Naive thymus-derived CD8-positive, alpha-beta T cell (primary cell): ENCODE measurements around the gene BCAN. TPM values are rescaled to one million over a fixed set of nuclear protein-coding genes. Genes with fewer than 3 reads are reported as not detected.
A peak's percentile ranks its signal among the peaks of the same experiment; 100 is the strongest.
"Not testable (repeated sequence)": the region's sequence is repeated elsewhere in the genome, so short reads cannot be mapped to it uniquely, and the experiment has no call there.

ENCODE experiments used
- ATAC-seq, 2 donors: fragments of 150-1000 bp; cut with Tn5 transposase in 1 of 2; sonication (Bioruptor Pico), chemical (Tn5 transposase) in 1 of 2; 1 replicate in 1 of 2; 2 replicates in 1 of 2; pipeline ENCODE4 v1.10.0; 2021; ENCODE audit warnings: mild to moderate bottlenecking in 2 of 2, moderate library complexity in 2 of 2
- POLR2A ChIA-PET: fragments of 350-600 bp; sonication (Branson Sonifier 250); formaldehyde crosslinking; loops from one replicate; lab custom pipeline; 2021; ENCODE audit warnings: antibody characterized with exemption; lab: Charles Lee
- DNase-seq, 10 donors: peaks; one replicate each; pipeline versions ENCODE4 v3.0.0 to v3.0.0-alpha.2; 2020 to 2022
- H3K27ac Mint-ChIP-seq, 10 donors: one replicate each; pipeline ENCODE4 v1.8.0; 2020 to 2022; ENCODE audit warnings: mild to moderate bottlenecking in 10 of 10, mixed read lengths in 10 of 10, moderate library complexity in 4 of 10, inconsistent platforms in 1 of 10
- H3K27me3 Mint-ChIP-seq, 5 donors: one replicate each; pipeline ENCODE4 v1.8.0; 2021 to 2022; ENCODE audit warnings: mixed read lengths in 5 of 5
- H3K36me3 Mint-ChIP-seq, 3 donors: one replicate each; pipeline ENCODE4 v1.8.0; 2020 to 2022; ENCODE audit warnings: mixed read lengths in 3 of 3, mild to moderate bottlenecking in 2 of 3, inconsistent platforms in 1 of 3
- H3K4me1 Mint-ChIP-seq, 4 donors: one replicate each; pipeline ENCODE4 v1.8.0; 2021 to 2022; ENCODE audit warnings: mixed read lengths in 4 of 4
- H3K4me3 Mint-ChIP-seq, 10 donors: one replicate each; pipeline ENCODE4 v1.8.0; 2020 to 2022; ENCODE audit warnings: mild to moderate bottlenecking in 10 of 10, mixed read lengths in 10 of 10, moderate library complexity in 6 of 10, inconsistent platforms in 1 of 10
- H3K9me3 Mint-ChIP-seq, 9 donors: one replicate each; pipeline ENCODE4 v1.8.0; 2020 to 2022; ENCODE audit warnings: mixed read lengths in 9 of 9, mild to moderate bottlenecking in 3 of 9, inconsistent platforms in 1 of 9, moderate library complexity in 1 of 9
- polyA plus RNA-seq, 3 donors: library from polyadenylated mRNA; unstranded; fragments of 300-500 nt; fragmentation: Illumina TruSeq; gene quantifications; one replicate each; pipeline ENCODE4 v1.2.3, GENCODE V29; 2021
- total RNA-seq, 8 experiments: library from RNA in 2 of 8; stranded (reverse) in 2 of 8; gene quantifications; one replicate each; pipeline ENCODE4 v1.2.3 and lab custom pipeline; 2021 to 2026

The BCAN gene
- total and polyA plus RNA-seq, 5 experiments from 2014 or later = not detected

DNA sequence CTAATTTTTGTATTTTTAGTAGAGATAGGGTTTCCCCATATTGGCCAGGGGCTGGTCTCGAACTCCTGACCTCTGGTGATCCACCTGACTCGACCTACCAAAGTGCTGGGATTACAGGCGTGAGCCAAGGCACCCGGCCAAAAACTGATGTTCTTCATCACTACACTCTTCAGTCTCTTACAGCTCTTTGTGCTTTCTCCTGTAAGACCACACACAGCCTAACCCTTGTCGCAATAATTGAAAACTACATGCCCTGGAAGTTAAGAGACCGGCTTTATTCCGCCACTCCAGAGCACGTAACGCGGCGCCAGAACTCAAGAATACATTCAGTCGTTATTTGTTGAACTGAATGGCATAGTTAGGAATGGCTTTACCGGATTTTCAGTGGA, 41.2 kb upstream of the BCAN start:
- Mint-ChIP-seq H3K9me3 (no peaks in the 10 kb centered on the region), H3K4me1 (peaks cover 18 to 41% (median 36%) of the 10 kb centered on the region in 4 donors), H3K4me3 (peak overlapping the region; percentile 82 to 100 (median 100)), H3K27ac (peak overlapping the region; percentile 91 to 100 (median 96)), H3K27me3 (no peaks in the 10 kb centered on the region), H3K36me3 (peaks cover 0 to 33% (median 7%) of the 10 kb centered on the region in 3 donors)
- DNase-seq (no peak), ATAC-seq (peak; percentile 6 to 20)
- POLR2A ChIA-PET = interaction anchor here (0.6 to 3.4 kb wide), 8 partner anchors 8 to 144 kb away, joined by 3 to 28 read pairs (median 6); partner anchors contain the start of gene NAXE

DNA sequence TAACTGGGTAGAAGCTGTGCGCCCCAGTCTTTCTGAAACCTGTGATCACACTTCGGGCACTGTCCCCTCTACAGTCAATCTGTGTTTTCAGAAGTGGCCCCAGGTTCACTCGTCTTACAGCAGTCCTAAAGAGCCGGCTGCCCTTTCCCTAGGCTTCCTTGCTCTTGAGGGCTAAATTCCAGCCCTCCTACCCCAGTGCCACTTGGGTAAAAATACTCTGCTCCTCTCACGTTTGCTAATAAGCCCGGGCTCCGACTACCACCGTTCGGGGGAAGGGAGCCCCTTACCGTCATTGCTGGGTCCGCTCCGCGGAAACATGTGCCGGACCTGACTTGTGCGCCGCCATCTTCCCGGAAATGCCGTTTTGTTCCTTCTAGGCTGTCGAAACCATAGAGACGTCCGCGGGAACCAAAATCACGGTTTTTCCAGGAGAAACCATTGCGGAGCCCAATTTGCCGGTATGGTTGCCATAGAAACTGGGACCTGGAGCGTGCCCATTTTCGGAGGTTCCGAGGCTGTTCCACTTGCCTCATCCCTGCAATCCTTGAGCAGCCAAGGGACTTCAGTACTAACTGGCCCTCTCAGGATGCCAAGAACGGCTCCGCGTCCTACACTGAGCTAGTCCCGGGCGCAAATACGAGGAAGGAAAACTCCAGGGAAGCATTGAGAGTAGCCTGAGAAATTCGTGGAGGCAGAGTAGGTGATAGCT, 40.6 kb upstream of the BCAN start, which contains the start of gene GPATCH4:
TSS of gene GPATCH4 (minus strand) at position 358 of the 709 bp plus-strand sequence.
- POLR2A ChIA-PET = interaction anchor here (0.6 to 3.4 kb wide), 10 partner anchors 9 to 243 kb away, joined by 3 to 28 read pairs (median 6); partner anchors contain the start of genes MEF2D and NAXE
- Mint-ChIP-seq H3K4me3 (peak within 1 kb of the TSS; percentile 82 to 100 (median 100)), H3K36me3 (peaks cover 0 to 28% (median 7%) of the 10 kb centered on the region in 3 donors), H3K27ac (peak within 1 kb of the TSS; percentile 91 to 100 (median 96)), H3K4me1 (peaks cover 18 to 41% (median 36%) of the 10 kb centered on the region in 4 donors), H3K27me3 (no peaks in the 10 kb centered on the region), H3K9me3 (no peaks in the 10 kb centered on the region)
- ATAC-seq = peak; percentile 84 to 92
- peak; percentile 50 to 84 (median 72) for DNase-seq

DNA sequence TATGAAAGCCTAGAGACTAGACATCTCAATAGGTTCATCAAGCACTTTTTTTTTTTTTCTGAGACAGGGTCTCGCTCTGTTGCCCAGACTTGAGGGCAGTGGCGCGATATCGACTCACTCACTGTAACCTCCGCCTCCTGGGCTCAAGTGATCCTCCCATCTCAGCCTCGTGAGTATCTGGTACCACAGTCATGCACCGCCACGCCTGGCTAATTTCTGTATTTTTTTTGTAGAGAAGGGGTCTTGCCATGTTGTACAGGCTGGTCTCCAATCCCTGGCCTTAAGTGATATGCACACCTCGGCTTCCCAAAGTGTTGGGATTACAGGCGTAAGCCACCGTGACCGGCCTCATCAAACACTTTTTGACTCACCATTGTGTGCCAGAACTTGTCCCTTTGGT, 40.0 kb upstream of the BCAN start:
- Mint-ChIP-seq H3K9me3 (no peaks in the 10 kb centered on the region), H3K36me3 (peaks cover 0 to 23% (median 4%) of the 10 kb centered on the region in 3 donors), H3K4me3 (peak overlapping the region; percentile 82 to 100 (median 100)), H3K27ac (peak overlapping the region; percentile 91 to 100 (median 96)), H3K4me1 (peaks cover 16 to 41% (median 36%) of the 10 kb centered on the region in 4 donors), H3K27me3 (no peaks in the 10 kb centered on the region)
- ATAC-seq (peak in 1 of 2 donors; percentile 13), DNase-seq (no peak)
- POLR2A ChIA-PET = interaction anchor here (0.7 to 3.4 kb wide), 8 partner anchors 10 to 243 kb away, joined by 3 to 28 read pairs (median 6); partner anchors contain the start of genes MEF2D and NAXE

DNA sequence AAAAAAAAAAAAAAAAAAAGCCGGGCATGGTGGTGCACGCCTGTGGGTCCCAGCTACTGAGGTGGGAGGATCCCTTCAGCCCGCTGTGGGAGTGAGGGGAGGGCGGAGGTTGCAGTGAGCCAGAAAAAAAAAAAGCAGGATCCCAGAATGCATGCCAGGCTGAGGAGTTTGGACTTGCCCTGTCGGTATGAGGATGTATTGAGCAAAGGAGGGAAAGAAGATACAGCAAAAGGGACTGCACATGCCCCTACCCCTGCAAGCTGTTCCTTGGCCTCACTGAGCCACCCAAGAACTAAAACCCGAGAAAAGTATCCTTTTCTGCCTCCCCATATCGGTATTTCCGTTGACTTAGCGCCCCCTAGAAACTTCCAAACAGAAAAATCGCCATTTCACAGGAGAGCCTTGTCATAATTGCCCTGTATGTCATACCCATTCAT, 39.3 kb upstream of the BCAN start:
- POLR2A ChIA-PET = interaction anchor here (1.0 to 3.4 kb wide), 4 partner anchors 11 to 102 kb away, joined by 3 to 28 read pairs (median 6); partner anchors contain the start of genes MEF2D and NAXE
- H3K9me3 Mint-ChIP-seq = no peaks in the 10 kb centered on the region
- peak overlapping the region; percentile 8 to 84 (median 64) for H3K4me3 Mint-ChIP-seq
- ATAC-seq (no peak), DNase-seq (peak in 1 of 10 donors; percentile 35)
- peaks cover 0 to 16% (median 0%) of the 10 kb centered on the region in 3 donors for H3K36me3 Mint-ChIP-seq
- H3K27me3 Mint-ChIP-seq = no peaks in the 10 kb centered on the region
- H3K4me1 Mint-ChIP-seq = peaks cover 13 to 42% (median 38%) of the 10 kb centered on the region in 4 donors
- peak overlapping the region in 8 of 10 donors; percentile 40 to 91 (median 84) for H3K27ac Mint-ChIP-seq

DNA sequence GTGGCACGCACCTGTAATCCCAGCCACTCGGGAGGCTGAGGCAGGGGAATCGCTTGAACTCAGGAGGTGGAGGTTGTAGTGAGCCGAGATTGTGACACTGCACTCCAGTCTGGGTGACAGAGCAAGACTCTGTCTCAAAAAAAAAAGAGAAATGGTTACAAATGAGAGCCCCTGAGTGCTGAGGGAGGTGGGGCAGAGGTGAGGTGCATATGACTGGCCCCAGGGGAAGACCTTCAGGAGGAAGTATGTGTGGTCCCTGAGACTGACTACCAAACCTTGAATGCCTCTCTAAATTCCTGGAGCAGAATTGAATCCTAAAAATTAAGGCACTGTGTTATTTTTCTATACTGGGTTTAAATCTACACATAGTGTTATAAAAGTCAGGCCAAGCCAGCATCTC, 34.6 kb upstream of the BCAN start:
- ATAC-seq, POLR2A ChIA-PET, H3K27ac Mint-ChIP-seq, DNase-seq, H3K4me3 Mint-ChIP-seq, H3K9me3 Mint-ChIP-seq, H3K36me3 Mint-ChIP-seq, H3K27me3 Mint-ChIP-seq: not testable (repeated sequence)
- peaks cover 7 to 21% (median 19%) of the 10 kb centered on the region in 4 donors for H3K4me1 Mint-ChIP-seq

DNA sequence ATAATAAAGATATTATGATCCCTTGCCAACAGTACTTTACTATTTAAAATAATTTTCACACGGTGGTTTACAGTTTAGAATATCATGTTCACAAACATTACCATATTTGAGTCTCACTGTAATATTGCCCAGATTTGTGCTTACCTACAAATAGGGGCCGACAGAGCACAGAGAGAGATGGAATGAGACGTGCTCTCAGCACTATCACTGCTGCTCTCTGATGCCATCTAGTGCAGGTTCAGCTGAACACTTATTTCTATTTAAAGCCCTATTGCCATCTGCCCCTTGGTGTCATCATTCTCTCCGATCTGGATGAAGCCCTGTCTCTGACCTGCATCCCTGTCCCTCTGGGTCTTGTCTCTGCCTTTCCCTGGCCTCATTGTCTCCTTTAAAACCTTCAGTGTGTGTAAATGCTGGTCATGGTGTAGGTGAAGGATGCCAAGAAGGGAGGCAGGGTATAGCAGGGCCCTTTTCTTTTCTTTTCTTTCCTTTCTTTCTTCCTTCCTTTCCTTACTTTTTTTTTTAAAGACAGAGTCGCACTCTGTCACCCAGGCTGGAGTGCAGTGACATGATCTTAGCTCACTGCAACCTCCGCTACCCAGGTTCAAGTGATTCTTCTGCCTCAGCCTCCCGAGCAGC, 33.8 kb upstream of the BCAN start:
- POLR2A ChIA-PET = interaction anchor here (1.0 to 1.8 kb wide), 13 partner anchors 8 to 222 kb away, joined by 3 to 9 read pairs (median 4); partner anchors contain the start of genes MEF2D, NAXE and TTC24
- peaks cover 5 to 13% (median 8%) of the 10 kb centered on the region in 5 donors for H3K27me3 Mint-ChIP-seq
- peak overlapping the region in 3 of 10 donors; percentile 39 to 64 (median 39) for H3K27ac Mint-ChIP-seq

DNA sequence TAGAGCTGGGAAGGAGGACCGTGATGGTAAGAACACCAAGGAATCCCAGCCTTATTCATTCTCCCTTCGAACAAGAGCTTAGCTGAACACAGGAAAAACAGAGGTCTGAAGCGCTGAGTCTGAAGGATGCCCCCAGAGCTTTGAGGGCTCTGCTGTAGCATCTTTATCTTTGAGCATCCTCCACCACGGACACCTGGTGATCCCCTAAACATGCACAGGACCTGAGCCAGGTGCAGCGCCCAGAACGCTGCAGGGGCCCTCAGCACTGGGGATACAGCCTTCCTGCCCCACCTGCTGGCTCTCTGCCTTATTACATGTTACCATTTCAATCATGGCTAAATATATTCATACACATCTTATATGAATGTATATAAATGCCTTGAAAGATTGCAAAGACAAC, 32.9 kb upstream of the BCAN start:
- DNase-seq (peak; percentile 33 to 78 (median 61)), ATAC-seq (peak; percentile 80 to 83)
- Mint-ChIP-seq H3K4me3 (no peak overlapping the region), H3K9me3 (no peaks in the 10 kb centered on the region), H3K27ac (no peak overlapping the region), H3K4me1 (peaks cover 4 to 15% (median 13%) of the 10 kb centered on the region in 4 donors), H3K27me3 (peaks cover 5 to 14% (median 11%) of the 10 kb centered on the region in 5 donors), H3K36me3 (no peaks in the 10 kb centered on the region)
- POLR2A ChIA-PET = interaction anchor here (1.0 to 1.8 kb wide), 9 partner anchors 9 to 223 kb away, joined by 3 to 9 read pairs (median 5); partner anchors contain the start of genes MEF2D and TTC24

More for the DNA sequence above, 33.8 kb upstream of the BCAN start:
- H3K4me1 Mint-ChIP-seq = peaks cover 4 to 15% (median 13%) of the 10 kb centered on the region in 4 donors
- ATAC-seq = peak; percentile 96 to 97
- H3K4me3 Mint-ChIP-seq = no peak overlapping the region
- peak in 9 of 10 donors; percentile 48 to 83 (median 68) for DNase-seq
- no peaks in the 10 kb centered on the region for H3K9me3 Mint-ChIP-seq
- H3K36me3 Mint-ChIP-seq = no peaks in the 10 kb centered on the region

DNA sequence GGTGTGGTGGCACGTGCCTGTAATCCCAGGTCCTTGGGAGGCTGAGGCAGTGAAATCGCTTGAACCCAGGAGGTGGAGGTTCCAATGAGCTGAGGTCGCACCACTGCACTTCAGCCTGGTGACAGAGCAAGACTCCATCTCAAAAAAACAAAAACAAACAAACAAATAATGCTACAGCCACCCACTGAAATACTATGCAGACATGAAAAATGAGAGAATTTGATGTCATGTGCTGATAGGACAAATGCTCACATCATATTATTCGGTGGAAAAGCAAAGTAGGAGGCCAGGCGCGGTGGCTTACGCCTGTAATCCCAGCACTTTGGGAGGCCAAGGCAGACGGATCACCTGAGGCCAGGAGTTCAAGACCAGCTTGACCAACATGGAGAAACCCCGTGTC, 31.8 kb upstream of the BCAN start:
- not testable (repeated sequence) for DNase-seq, H3K36me3 Mint-ChIP-seq, H3K4me3 Mint-ChIP-seq, H3K9me3 Mint-ChIP-seq, ATAC-seq, H3K27ac Mint-ChIP-seq
- Mint-ChIP-seq H3K4me1 (peaks cover 4 to 15% (median 13%) of the 10 kb centered on the region in 4 donors), H3K27me3 (peaks cover 5 to 17% (median 11%) of the 10 kb centered on the region in 5 donors)
- POLR2A ChIA-PET = interaction anchor here (0.6 to 1.1 kb wide), 2 partner anchors 22 to 873 kb away, joined by 3 to 4 read pairs; no protein-coding TSS in a partner anchor

DNA sequence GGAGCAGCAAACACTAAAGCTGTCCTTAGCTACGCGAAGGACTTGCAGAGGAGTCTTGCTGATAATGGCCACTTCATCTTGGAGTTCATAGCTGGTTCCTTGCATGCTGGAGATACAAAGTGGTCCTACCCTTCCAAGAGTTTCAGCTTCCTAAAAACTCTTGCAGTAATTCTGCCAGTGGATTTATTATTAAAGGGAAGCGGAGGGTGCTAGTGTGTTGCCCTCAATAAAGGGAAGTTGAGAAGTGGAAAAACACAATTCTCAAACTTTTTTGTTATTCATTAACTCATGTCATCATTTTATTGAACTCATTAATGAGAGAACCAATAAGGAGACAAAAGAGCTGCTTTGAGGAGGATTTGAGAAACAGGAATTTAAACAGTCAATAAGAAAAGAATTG, 29.3 kb upstream of the BCAN start:
- ATAC-seq = no peak
- H3K36me3 Mint-ChIP-seq = no peaks in the 10 kb centered on the region
- H3K4me3 Mint-ChIP-seq = no peak overlapping the region
- H3K27me3 Mint-ChIP-seq = peaks cover 11 to 38% (median 21%) of the 10 kb centered on the region in 5 donors
- no peaks in the 10 kb centered on the region for H3K9me3 Mint-ChIP-seq
- peak overlapping the region in 1 of 10 donors; percentile 40 for H3K27ac Mint-ChIP-seq
- H3K4me1 Mint-ChIP-seq = peaks cover 6 to 15% (median 10%) of the 10 kb centered on the region in 4 donors
- POLR2A ChIA-PET = no interaction called here
- DNase-seq = no peak

DNA sequence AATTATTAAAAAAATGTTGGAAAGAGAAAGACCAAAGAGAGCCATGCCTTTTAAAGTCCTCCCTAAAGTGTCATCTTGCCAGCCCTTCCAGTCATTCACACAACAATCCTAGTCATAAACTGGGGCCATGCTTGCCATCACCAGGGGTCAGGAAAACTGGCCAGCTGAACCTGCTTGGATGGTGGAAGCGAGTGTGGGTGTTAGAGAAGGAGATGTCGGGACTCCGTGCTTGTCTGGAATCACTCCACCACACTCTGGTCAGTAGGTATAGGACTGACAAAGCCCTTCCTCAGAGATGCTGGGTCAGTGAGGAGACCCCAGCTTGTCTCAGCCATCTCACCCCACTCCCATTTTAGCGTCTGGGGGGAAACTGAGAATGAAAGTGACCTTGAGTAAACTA, 26.0 kb upstream of the BCAN start:
- Mint-ChIP-seq H3K27me3 (peaks cover 21 to 60% (median 46%) of the 10 kb centered on the region in 5 donors), H3K4me3 (no peak overlapping the region), H3K27ac (no peak overlapping the region), H3K9me3 (no peaks in the 10 kb centered on the region), H3K36me3 (no peaks in the 10 kb centered on the region), H3K4me1 (peaks cover 0 to 2% (median 0%) of the 10 kb centered on the region in 4 donors)
- no peak for ATAC-seq
- POLR2A ChIA-PET = no interaction called here
- no peak for DNase-seq

DNA sequence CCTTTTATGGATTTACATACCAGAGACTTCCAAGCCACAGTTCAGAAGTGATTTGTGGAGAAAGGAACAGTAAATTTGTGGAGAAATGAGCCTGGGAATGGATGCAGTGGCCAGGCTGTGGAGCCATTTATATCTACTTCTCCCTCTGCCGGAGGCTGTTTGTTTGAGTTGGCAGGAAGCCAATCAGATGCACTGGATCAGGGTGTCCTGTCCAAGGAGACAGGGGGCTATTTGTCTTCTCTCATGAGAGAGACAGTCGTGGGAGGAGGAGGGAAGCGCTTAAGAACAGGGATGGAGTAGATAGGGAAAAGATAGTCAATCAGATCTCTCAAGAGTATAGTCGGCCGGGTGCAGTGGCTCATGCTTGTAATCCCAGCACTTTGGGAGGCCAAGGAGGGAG, 25.5 kb upstream of the BCAN start:
- Mint-ChIP-seq H3K4me1 (peaks cover 0 to 2% (median 0%) of the 10 kb centered on the region in 4 donors), H3K9me3 (no peaks in the 10 kb centered on the region), H3K4me3 (no peak overlapping the region), H3K27ac (peak overlapping the region in 1 of 10 donors; percentile 74), H3K36me3 (no peaks in the 10 kb centered on the region), H3K27me3 (peaks cover 21 to 65% (median 51%) of the 10 kb centered on the region in 5 donors)
- POLR2A ChIA-PET = no interaction called here
- no peak for DNase-seq
- no peak for ATAC-seq
